A673 (cell line): ENCODE data around the gene C2CD3.

Experiments
- CTCF ChIP-seq: fragments of 300-800, 200-600 bp; sonication (generic); conservative IDR thresholded peaks from 2 replicates; pipeline ENCODE4 v1.5.1; 2017; ENCODE audit warnings: low read depth, mild to moderate bottlenecking, antibody characterized with exemption, low read length, moderate library complexity, mixed read lengths
- EZH2 ChIP-seq: fragments of 200-600 bp; sonication (generic); IDR thresholded peaks from 2 replicates; pipeline ENCODE4 v1.6.1; 2017; ENCODE audit warnings: borderline replicate concordance, low read depth, mild to moderate bottlenecking, mixed read lengths, antibody characterized with exemption, low read length; ENCODE audit not compliant: poor library complexity, severe bottlenecking

- TF ChIP-seq CTCF (no peak), EZH2 (no peak)
These were observed 8.6 kb upstream of the C2CD3 start for GRCh38 chr11:74179234-74180052.
